Activated naive CD4-positive, alpha-beta T cell treated with Interleukin-2 at 50 U/mL for 16 hours (primary cell): Measurements from ENCODE around the gene TOR1AIP1.
"Not testable (repeated sequence)": the region's sequence is repeated elsewhere in the genome, so short reads cannot be mapped to it uniquely, and the experiment has no call there.

Experiments
- DNase-seq: peaks from one replicate; pipeline ENCODE4 v3.0.0-alpha.2; 2020

TOR1AIP1 gene

GRCh38 chr1:179938752-179939151, 56.7 kb downstream of the TOR1AIP1 start:
- DNase-seq, result no peak

- no peak for DNase-seq
Measured at GRCh38 chr1:179939941-179940340, 57.9 kb downstream of the TOR1AIP1 start.

DNA sequence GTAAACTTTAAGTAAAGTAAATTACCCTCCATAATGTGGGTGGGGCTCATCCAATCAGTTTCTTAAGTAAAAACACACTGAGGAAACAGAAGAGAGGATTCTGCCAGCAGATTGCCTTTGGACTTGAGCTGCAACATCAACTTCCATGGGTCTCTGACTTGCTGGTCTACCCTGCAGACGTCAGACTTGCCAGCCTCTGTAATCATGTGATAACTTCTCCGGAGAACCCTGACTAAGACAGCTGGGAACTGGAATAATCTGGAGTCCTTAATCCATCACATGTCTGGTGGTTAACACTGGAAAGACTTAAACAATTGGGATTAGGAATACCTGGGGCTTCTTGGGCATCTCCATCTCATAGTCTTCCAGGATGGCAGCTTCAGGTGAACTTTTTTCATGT, 59.4 kb downstream of the TOR1AIP1 start:
- no peak for DNase-seq

- no peak for DNase-seq
Measured at GRCh38 chr1:179950651-179951050, 68.6 kb downstream of the TOR1AIP1 start.

DNA sequence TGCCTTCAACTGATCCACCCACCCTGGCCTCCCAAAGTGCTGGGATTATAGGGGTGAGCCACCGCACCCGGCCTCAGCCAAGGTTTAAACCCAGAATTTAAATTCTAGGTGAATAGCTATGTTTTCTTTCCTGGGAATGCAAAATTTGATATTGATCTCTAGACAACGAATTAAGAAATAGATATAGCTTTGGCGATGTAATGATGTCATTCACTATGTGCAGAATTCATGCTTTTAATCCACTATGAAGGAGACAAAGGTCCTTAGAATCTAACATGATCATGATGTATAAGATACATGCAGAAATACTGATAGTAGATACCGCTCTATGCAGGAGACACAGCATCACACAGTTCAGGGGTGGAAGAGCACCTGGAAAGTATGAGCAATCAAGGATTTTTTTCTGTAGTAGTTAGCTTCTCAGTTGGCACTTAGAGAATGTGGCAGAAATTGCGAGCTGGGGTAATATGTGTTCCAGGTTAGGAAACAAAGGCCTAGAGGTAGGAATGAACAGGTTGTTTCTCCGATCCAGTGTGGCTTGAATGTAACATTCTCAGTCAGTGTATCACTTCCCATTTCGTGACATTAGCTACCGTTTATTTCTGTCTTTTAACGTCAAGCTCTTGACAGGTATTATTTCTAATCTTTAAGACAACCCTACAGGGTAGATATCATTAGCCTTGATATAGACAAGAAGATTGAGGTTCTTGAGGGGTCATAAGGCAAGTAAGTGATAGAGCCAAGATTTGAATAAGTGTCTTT, 69.5 kb downstream of the TOR1AIP1 start:
- DNase-seq, result no peak

DNA sequence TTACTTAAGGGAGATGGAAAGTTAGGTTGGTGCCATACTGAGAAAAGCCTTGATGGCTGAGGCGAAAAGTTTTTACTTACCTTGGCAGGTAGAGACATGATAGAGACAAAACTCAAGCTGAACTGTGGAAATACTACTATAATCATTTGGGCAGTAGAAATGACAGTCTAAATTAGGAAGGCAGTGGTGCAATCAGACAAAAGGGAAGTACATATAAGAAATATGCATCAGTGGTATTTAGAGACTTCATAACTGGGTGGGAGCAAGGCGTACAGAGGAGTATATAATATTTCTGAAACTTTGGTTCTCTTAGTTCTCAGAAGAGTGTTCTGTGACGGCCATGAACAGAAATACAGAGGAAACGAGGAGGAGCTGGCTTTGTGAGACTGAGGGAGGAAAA, 70.1 kb downstream of the TOR1AIP1 start:
- DNase-seq, result no peak

- peak; percentile 56 for DNase-seq
Measured at GRCh38 chr1:179953974-179954492, 71.9 kb downstream of the TOR1AIP1 start.

DNA sequence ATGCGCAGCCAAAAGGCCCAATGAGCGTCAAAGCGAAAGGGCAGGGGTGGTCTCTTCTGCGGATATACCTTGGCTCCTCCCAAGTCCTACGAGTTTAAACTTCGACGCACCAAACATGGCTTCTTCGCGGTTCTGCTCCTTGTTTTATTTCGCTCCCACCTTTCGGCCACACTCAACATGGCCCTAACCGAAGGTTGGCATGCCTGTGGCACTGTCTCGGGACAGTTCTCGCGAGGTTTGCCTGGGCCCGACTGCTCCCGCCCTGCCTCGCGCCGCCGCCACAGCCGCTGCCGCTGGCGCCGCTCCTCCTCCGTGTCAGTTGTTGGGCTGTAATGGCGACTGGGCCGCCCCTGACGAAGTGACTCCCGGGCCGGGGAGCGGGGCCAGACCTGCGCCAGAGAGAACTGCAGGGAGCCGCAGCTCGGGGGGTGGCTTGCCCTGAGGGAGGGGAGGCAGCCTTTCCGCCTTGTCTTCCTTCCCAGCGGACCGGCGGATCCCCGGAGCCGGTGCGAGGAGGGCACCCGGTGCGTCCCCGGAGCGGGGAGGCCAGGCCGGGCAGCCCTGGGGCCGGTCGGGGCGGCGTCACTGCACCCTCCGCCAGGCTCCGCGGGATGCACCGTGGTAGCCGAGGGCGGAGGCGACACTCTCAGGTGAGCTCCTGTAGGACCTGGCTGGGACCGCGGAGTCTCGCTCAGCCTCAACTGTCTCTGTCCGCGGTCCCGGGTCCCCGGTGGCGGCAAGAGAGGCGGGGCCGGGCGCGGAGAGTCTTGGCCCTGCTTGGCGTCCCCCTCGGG, 72.6 kb downstream of the TOR1AIP1 start, which contains the start of gene CEP350:
TSS of gene CEP350 (plus strand) at position 318 of the 794 bp plus-strand sequence. CDS start 31,372 bp downstream, outside the sequence.
- DNase-seq, result peak; percentile 98

DNA sequence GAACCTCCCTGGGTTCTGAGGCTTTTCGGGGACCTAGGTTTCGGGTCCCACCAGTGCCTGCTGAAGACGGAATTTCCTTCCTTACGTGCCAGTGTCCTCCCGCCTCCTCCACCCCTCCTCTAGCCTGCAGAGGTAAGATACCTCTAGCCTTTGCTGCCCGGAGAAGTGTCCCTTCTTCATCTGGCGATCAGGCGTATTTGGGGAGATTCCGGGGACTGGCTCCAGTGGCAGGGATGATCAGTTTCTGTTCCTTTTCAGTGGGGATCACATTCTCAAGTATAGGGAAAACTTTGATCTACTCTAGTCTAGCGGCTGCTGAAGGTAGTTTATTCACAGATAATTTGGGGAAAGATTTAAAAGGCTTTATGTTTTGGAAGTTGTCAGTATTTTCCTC, 73.2 kb downstream of the TOR1AIP1 start:
- DNase-seq, result no peak

DNA sequence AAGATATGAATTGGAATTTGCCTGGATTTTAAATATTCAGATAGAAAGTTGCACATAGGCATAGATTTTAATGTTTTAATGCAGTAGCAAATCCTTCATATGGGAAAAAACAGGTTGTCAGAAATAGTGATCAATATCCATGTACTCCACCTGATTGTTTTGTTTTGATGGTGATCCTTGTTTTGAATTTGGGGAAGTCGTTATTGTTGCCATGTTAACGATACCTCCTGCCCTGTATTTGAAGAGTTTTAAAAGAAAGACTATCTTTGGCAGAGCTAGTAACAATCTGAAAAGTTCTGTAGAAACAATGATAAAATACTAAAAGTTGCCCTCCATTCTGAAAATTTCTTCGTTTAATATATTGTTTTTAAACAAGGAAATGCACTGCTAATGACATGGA, 73.6 kb downstream of the TOR1AIP1 start:
- no peak for DNase-seq

DNA sequence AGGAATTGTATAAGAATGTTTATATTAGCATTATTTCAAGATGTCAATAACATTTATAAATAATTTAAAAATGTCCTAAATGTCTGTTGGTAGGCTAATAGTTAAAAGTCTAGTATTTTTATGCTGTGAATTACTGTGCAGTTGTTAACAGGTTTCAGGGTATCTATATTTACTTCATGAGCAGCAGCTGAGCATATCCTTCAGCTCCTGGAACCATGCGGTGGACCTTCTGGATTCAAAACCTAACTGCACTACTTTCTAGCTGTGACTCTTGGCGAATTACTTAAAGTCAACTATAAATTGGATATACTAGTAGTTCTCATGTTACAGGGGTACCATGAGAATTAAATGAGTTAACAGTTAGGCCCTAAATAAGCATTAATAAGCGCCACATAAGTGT, 76.3 kb downstream of the TOR1AIP1 start:
- no peak for DNase-seq

DNA sequence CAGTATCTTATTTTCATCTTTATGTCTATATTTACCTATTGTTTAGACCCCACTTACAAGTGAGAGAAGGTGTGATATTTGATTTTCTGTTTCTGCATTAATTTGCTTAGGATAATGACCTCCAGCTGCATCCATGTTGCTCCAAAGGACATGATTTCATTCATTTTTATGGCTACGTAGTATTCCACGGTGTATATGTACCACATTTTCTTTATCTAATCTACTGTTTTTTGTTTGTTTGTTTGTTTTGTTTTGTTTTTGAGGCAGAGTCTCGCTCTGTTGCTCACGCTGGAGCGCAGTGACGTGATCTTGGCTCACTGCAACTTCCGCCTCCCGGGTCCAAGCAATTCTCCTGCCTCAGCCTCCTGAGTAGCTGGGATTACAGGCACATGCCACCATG, 80.1 kb downstream of the TOR1AIP1 start:
- DNase-seq, result not testable (repeated sequence)

DNA sequence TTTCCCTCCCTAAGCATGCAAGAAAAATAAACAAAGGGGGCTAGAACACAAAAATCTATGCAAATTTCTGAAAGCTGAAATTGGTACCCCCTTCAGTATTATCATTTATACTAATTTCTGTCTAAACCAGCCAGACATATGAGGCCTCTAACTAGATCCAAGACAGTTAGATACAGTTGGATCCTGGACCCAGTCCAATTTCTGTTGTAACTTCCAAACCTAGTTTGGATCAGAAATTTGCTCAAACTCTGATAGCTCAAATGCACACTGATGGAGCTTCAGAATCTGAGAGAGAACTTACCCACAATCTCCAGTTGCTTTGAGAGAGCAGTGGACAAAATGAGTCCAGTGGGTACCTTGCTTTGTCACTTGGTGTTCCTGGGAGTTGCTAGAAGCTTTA, 84.5 kb downstream of the TOR1AIP1 start:
- DNase-seq, result no peak

GRCh38 chr1:179968284-179968993, 86.4 kb downstream of the TOR1AIP1 start:
- DNase-seq, result no peak

GRCh38 chr1:179968994-179969919, 87.2 kb downstream of the TOR1AIP1 start:
- DNase-seq, result no peak
